ENCODE data around the gene IMPACT.

DNA sequence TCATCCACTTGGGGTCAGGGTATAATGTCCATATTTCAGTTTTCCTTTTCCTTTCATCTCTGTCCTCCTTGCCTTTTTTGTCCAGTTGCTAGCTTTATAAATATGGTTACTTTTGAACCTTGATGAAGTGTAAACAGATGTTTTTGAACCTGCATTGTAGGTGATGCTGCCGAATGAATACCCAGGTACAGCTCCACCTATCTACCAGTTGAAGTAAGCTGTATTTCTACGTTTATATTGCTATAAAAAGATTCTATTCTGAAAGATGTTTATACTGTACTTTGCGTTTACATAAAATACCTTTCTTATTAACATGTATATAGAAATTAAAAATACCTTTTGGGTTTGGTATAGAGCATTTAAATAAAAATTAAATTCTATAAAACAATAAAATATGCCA is 2.2 kb downstream of the IMPACT start:
- TF ChIP-seq YY1 (IDR thresholded peaks at IDR 0.05; ENCODE audit: insufficient read depth, insufficient read length) = no peak
- TF ChIP-seq ZNF274 (IDR thresholded peaks at IDR 0.05; ENCODE audit: low read depth, low read length) = no peak
